SH-SY5Y (cell line): Measurements from ENCODE around the gene CORO2A.

ENCODE experiments used
- GATA2 ChIP-seq: IDR thresholded peaks from 2 replicates; pipeline ENCODE4 v1.6.1; 2011; ENCODE audit warnings: mild to moderate bottlenecking, low read depth, low read length
- GATA3 ChIP-seq: IDR thresholded peaks from 2 replicates; pipeline ENCODE4 v1.6.1; 2011; ENCODE audit warnings: low read depth, mild to moderate bottlenecking, low read length, moderate library complexity

GRCh38 chr9:98085058-98085457 lies 107.4 kb downstream of the CORO2A start:
- no peak for TF ChIP-seq GATA3
- no peak for TF ChIP-seq GATA2
